Upper lobe of left lung (tissue), 4 donors: Measurements from ENCODE around the gene BPHL.
"Not testable (repeated sequence)": the region's sequence is repeated elsewhere in the genome, so short reads cannot be mapped to it uniquely, and the experiment has no call there.

ENCODE experiments used
- CTCF ChIP-seq, 6 experiments: fragments of 450-650 bp in 4 of 6; fragments of 200-600 bp in 2 of 6; sonication (generic) in 2 of 6; IDR thresholded peaks; one replicate each; pipeline ENCODE4 v1.5.1; 2016 to 2019; ENCODE audit warnings: antibody characterized with exemption in 6 of 6
- EP300 ChIP-seq, 4 donors: sonication (generic); formaldehyde crosslinking; IDR thresholded peaks; one replicate each; pipeline ENCODE4 v1.5.1; 2017; ENCODE audit warnings: antibody characterized with exemption in 4 of 4, control low read depth in 2 of 4
- POLR2A ChIP-seq, 4 donors: fragments of 450-650 bp; IDR thresholded peaks; one replicate each; pipeline ENCODE4 v1.5.1; 2016 to 2017; ENCODE audit warnings: antibody characterized with exemption in 4 of 4, mild to moderate bottlenecking in 2 of 4
- POLR2AphosphoS5 ChIP-seq, 2 donors: sonication (generic); formaldehyde crosslinking; IDR thresholded peaks; one replicate each; pipeline ENCODE4 v1.5.1; 2017; ENCODE audit warnings: antibody characterized with exemption in 2 of 2

- not testable (repeated sequence) for TF ChIP-seq CTCF, POLR2AphosphoS5, EP300, POLR2A (IDR thresholded peaks at IDR 0.05)
Measured at GRCh38 chr6:3156184-3157130, 37.9 kb downstream of the BPHL start.
